H9 (cell line): Measurements from ENCODE around the gene ZNF451. TPM values are rescaled to one million over a fixed set of nuclear protein-coding genes. Genes with fewer than 3 reads are reported as not detected.

Experiments
- DNase-seq: peaks from one replicate; pipeline ENCODE4 v3.0.0-alpha.2; 2017
- H2AFZ ChIP-seq: one replicate; pipeline ENCODE4 v1.6.1; 2013; ENCODE audit warnings: mild to moderate bottlenecking, low read length, control low read depth, moderate library complexity
- H2AK5ac ChIP-seq: 2 replicates; pipeline ENCODE4 v1.6.1; 2013; ENCODE audit warnings: low read length, control low read depth, mixed read lengths; ENCODE audit not compliant: insufficient read length
- H2BK120ac ChIP-seq: one replicate; pipeline ENCODE4 v1.6.1; 2013; ENCODE audit warnings: low read depth, mild to moderate bottlenecking, low read length, control low read depth, inconsistent platforms; ENCODE audit not compliant: poor library complexity, severe bottlenecking
- H2BK12ac ChIP-seq: 2 replicates; pipeline ENCODE4 v1.6.1; 2013; ENCODE audit warnings: low read length, control low read depth, mixed read lengths, low read depth; ENCODE audit not compliant: insufficient read length
- H2BK15ac ChIP-seq: 2 replicates; pipeline ENCODE4 v1.6.1; 2013; ENCODE audit warnings: low read depth, low read length, control low read depth
- H2BK20ac ChIP-seq: one replicate; pipeline ENCODE4 v1.6.1; 2013; ENCODE audit warnings: low read depth, mild to moderate bottlenecking, low read length, control low read depth, inconsistent platforms; ENCODE audit not compliant: poor library complexity, severe bottlenecking
- H2BK5ac ChIP-seq: 2 replicates; pipeline ENCODE4 v1.6.1; 2013; ENCODE audit warnings: low read length, control low read depth, mixed read lengths; ENCODE audit not compliant: insufficient read length
- H3K14ac ChIP-seq: 2 replicates; pipeline ENCODE4 v1.6.1; 2013; ENCODE audit warnings: low read length, control low read depth; ENCODE audit not compliant: insufficient read depth
- H3K18ac ChIP-seq: 2 replicates; pipeline ENCODE4 v1.6.1; 2013; ENCODE audit warnings: low read depth, mild to moderate bottlenecking, mixed read lengths, low read length, control low read depth; ENCODE audit not compliant: insufficient read length
- H3K23ac ChIP-seq: 2 replicates; pipeline ENCODE4 v1.6.1; 2013; ENCODE audit warnings: low read length, control low read depth, mixed read lengths, low read depth; ENCODE audit not compliant: insufficient read length
- H3K23me2 ChIP-seq: 2 replicates; pipeline ENCODE4 v1.6.1; 2013; ENCODE audit warnings: low read depth, mild to moderate bottlenecking, mixed read lengths, low read length, control low read depth; ENCODE audit not compliant: insufficient read length, poor library complexity, severe bottlenecking
- H3K27ac ChIP-seq: 2 replicates; pipeline ENCODE4 v1.5.1; 2013; ENCODE audit warnings: low read length, control low read depth, mixed read lengths, low read depth; ENCODE audit not compliant: insufficient read length
- H3K27me3 ChIP-seq: 2 replicates; pipeline ENCODE4 v1.6.1; 2013; ENCODE audit warnings: low read length, control low read depth, inconsistent platforms; ENCODE audit not compliant: insufficient read depth
- H3K4ac ChIP-seq: 2 replicates; pipeline ENCODE4 v1.6.1; 2013; ENCODE audit warnings: low read depth, mild to moderate bottlenecking, control low read depth, inconsistent platforms, low read length, moderate library complexity
- H3K4me1 ChIP-seq: 2 replicates; pipeline ENCODE4 v1.6.1; 2013; ENCODE audit warnings: low read length, control low read depth, inconsistent platforms; ENCODE audit not compliant: insufficient read depth
- H3K4me2 ChIP-seq: 2 replicates; pipeline ENCODE4 v1.6.1; 2013; ENCODE audit warnings: low read length, control low read depth, mixed read lengths; ENCODE audit not compliant: insufficient read length, insufficient read depth
- H3K56ac ChIP-seq: 2 replicates; pipeline ENCODE4 v1.6.1; 2013; ENCODE audit warnings: low read depth, mild to moderate bottlenecking, mixed read lengths, low read length, control low read depth; ENCODE audit not compliant: insufficient read length
- H3K79me1 ChIP-seq: 2 replicates; pipeline ENCODE4 v1.6.1; 2013; ENCODE audit warnings: low read depth, mild to moderate bottlenecking, moderate library complexity, low read length, control low read depth, inconsistent platforms; ENCODE audit not compliant: insufficient read depth, poor library complexity, severe bottlenecking
- H3K79me2 ChIP-seq: 2 replicates; pipeline ENCODE4 v1.6.1; 2013; ENCODE audit warnings: low read length, control low read depth, inconsistent platforms; ENCODE audit not compliant: insufficient read depth
- H3K9ac ChIP-seq: 2 replicates; pipeline ENCODE4 v1.6.1; 2013; ENCODE audit warnings: low read length, control low read depth, mixed read lengths; ENCODE audit not compliant: insufficient read length; ENCODE audit errors: extremely low read depth
- H3K9me3 ChIP-seq: one replicate; pipeline ENCODE4 v1.6.1; 2013; ENCODE audit warnings: low read depth, low read length, inconsistent platforms; ENCODE audit not compliant: control insufficient read depth
- H3T11ph ChIP-seq: one replicate; pipeline ENCODE4 v1.6.1; 2013; ENCODE audit warnings: mild to moderate bottlenecking, low read length, control low read depth, inconsistent platforms
- H4K20me1 ChIP-seq: one replicate; pipeline ENCODE4 v1.6.1; 2013; ENCODE audit not compliant: control insufficient read depth, insufficient read length, insufficient read depth
- H4K5ac ChIP-seq: 2 replicates; pipeline ENCODE4 v1.6.1; 2013; ENCODE audit warnings: low read depth, mild to moderate bottlenecking, mixed read lengths, low read length, control low read depth; ENCODE audit not compliant: insufficient read length
- H4K8ac ChIP-seq: replicated peaks from 2 replicates; pipeline ENCODE4 v1.6.1; 2013; ENCODE audit warnings: low read length, control low read depth, mixed read lengths, low read depth; ENCODE audit not compliant: insufficient read length
- H4K91ac ChIP-seq: 2 replicates; pipeline ENCODE4 v1.6.1; 2013; ENCODE audit warnings: low read depth, mild to moderate bottlenecking, moderate library complexity, mixed read lengths, low read length, control low read depth; ENCODE audit not compliant: insufficient read length
- H3K27ac Mint-ChIP-seq, 3 experiments: 2 replicates in 2 of 3; 3 replicates in 1 of 3; pipeline ENCODE4 v1.8.0; 2020 to 2021; ENCODE audit warnings: mixed read lengths in 3 of 3, mild to moderate bottlenecking in 1 of 3, moderate library complexity in 1 of 3
- H3K27me3 Mint-ChIP-seq: 2 replicates; pipeline ENCODE4 v1.8.0; 2021; ENCODE audit warnings: low read depth, mild to moderate bottlenecking, moderate library complexity, mixed read lengths
- H3K36me3 Mint-ChIP-seq, 3 experiments: 2 replicates in 2 of 3; 3 replicates in 1 of 3; pipeline ENCODE4 v1.8.0; 2020 to 2021; ENCODE audit warnings: low read depth in 3 of 3, mixed read lengths in 3 of 3; ENCODE audit not compliant: insufficient read depth in 1 of 3
- H3K4me1 Mint-ChIP-seq, 2 experiments: 2 replicates each; pipeline ENCODE4 v1.8.0; 2020; ENCODE audit warnings: mixed read lengths in 2 of 2
- H3K4me3 Mint-ChIP-seq, 2 experiments: 2 replicates in 1 of 2; 3 replicates in 1 of 2; pipeline ENCODE4 v1.8.0; 2020 to 2021; ENCODE audit warnings: mild to moderate bottlenecking in 2 of 2, mixed read lengths in 2 of 2, moderate library complexity in 1 of 2
- H3K9me3 Mint-ChIP-seq, 2 experiments: 2 replicates in 1 of 2; 3 replicates in 1 of 2; pipeline ENCODE4 v1.8.0; 2020; ENCODE audit warnings: mild to moderate bottlenecking in 2 of 2, mixed read lengths in 2 of 2, moderate library complexity in 1 of 2
- WGBS: extraction: QIAGEN DNeasy Blood & Tissue Kit; methylation state at CpG from one replicate; pipeline ENCODE4 v1.1.7; 2013; ENCODE audit warnings: missing lambda C conversion rate, low lambda C conversion rate, mixed read lengths; ENCODE audit not compliant: insufficient read length; ENCODE audit errors: extremely low coverage; 5-methylcytosine and 5-hydroxymethylcytosine counted together
- total RNA-seq: library from RNA; stranded (reverse); gene quantifications from 2 replicates; pipeline ENCODE4 v1.2.1, GENCODE V29; 2021
- TF ChIP-seq, protein P1 (sequence below): fragments of 200-600 bp; sonication (generic); conservative IDR thresholded peaks from 3 replicates; pipeline ENCODE4 v1.8.0; 2021; ENCODE audit warnings: antibody characterized with exemption, mild to moderate bottlenecking

Gene ZNF451
- total RNA-seq, 1 experiment from 2014 or later = 71.2 TPM

DNA sequence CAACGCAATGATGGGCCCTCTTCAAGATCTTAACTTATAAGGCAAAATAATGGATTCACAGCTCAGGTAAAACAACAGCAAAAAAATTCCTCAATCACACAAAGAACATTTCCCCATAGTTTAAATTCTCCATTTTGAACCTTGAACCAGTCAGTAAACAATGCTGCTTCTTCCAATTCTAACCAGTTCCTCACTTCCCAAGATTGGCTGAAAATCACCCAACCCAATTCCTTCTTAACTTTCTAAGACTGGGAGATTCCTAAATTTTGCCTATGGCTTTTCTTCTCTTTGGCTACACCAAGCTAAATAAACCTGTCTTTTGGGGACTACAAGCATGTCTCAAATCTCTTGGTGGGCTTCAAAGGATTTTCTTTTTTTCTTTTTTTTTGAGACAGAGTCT, 3.1 kb upstream of the ZNF451 start:
- no peak overlapping the region for H2BK15ac ChIP-seq
- H3K79me1 ChIP-seq = no peaks in the 10 kb centered on the region
- H3K27ac ChIP-seq = no peak overlapping the region
- H2AK5ac ChIP-seq = no peak overlapping the region
- no peak overlapping the region for H3K18ac ChIP-seq
- H3K9me3 ChIP-seq = no peaks in the 10 kb centered on the region
- H3K9ac ChIP-seq = no peak overlapping the region
- H3K27ac Mint-ChIP-seq = no peak overlapping the region; a peak in 1 of 7 replicates
- no peak overlapping the region for H3K23ac ChIP-seq
- H2BK20ac ChIP-seq = no peak overlapping the region
- H3K9me3 Mint-ChIP-seq = no peaks in the 10 kb centered on the region
- H2BK5ac ChIP-seq = no peak overlapping the region
- H3T11ph ChIP-seq = no peak overlapping the region
- no peaks in the 10 kb centered on the region for H4K20me1 ChIP-seq
- no CpG with 5 or more reads among the region's 1 CpG for WGBS
- H4K8ac ChIP-seq = no peak overlapping the region
- H2BK12ac ChIP-seq = no peak overlapping the region
- peaks cover 3% of the 10 kb centered on the region for H3K23me2 ChIP-seq
- no peak overlapping the region for H4K5ac ChIP-seq
- no peaks in the 10 kb centered on the region for H3K27me3 Mint-ChIP-seq
- no peaks in the 10 kb centered on the region for H3K4me1 ChIP-seq
- TF ChIP-seq, protein P1, sequence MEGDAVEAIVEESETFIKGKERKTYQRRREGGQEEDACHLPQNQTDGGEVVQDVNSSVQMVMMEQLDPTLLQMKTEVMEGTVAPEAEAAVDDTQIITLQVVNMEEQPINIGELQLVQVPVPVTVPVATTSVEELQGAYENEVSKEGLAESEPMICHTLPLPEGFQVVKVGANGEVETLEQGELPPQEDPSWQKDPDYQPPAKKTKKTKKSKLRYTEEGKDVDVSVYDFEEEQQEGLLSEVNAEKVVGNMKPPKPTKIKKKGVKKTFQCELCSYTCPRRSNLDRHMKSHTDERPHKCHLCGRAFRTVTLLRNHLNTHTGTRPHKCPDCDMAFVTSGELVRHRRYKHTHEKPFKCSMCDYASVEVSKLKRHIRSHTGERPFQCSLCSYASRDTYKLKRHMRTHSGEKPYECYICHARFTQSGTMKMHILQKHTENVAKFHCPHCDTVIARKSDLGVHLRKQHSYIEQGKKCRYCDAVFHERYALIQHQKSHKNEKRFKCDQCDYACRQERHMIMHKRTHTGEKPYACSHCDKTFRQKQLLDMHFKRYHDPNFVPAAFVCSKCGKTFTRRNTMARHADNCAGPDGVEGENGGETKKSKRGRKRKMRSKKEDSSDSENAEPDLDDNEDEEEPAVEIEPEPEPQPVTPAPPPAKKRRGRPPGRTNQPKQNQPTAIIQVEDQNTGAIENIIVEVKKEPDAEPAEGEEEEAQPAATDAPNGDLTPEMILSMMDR = no peak
- H3K14ac ChIP-seq = no peak overlapping the region
- H3K27me3 ChIP-seq = no peaks in the 10 kb centered on the region
- no peak overlapping the region for H3K4ac ChIP-seq
- no peak overlapping the region for H3K4me2 ChIP-seq
- no peak overlapping the region for H3K4me3 Mint-ChIP-seq
- peaks cover 4 to 7% (median 6%) of the 10 kb centered on the region in 3 experiments; a peak in 5 of 7 replicates for H3K36me3 Mint-ChIP-seq
- H3K56ac ChIP-seq = no peak overlapping the region
- H3K79me2 ChIP-seq = peaks cover under 1% of the 10 kb centered on the region; the same call in 1 of the 2 replicates
- no peak overlapping the region for H4K91ac ChIP-seq
- H3K4me1 Mint-ChIP-seq = peaks cover 28 to 33% of the 10 kb centered on the region in 2 experiments
- H2BK120ac ChIP-seq = no peak overlapping the region
- no peak overlapping the region for H2AFZ ChIP-seq
- no peak for DNase-seq
